ENCODE measurements around the gene RASGRP1. TPM values are rescaled to one million over a fixed set of nuclear protein-coding genes. Genes with fewer than 3 reads are reported as not detected.

Gene RASGRP1
- total and polyA plus RNA-seq, 10 of the 15 experiments (the other 5 are each of a cell fraction or from before 2014, with no cell fraction given): 5.6 to 234 (median 20.9) TPM

- H3K36me3 ChIP-seq (ENCODE audit: control insufficient read depth in 2 of 2, insufficient read depth in 2 of 2, low read length in 1 of 2): no peaks in the 10 kb centered on the region; a peak in 1 of 4 replicates
- SMC1A ChIA-PET (ENCODE audit: uncharacterized antibody, unreplicated experiment): interaction anchor here (0.6 to 2.2 kb wide), 11 partner anchors 9 to 410 kb away, joined by 3 to 27 read pairs (median 5); no protein-coding TSS in a partner anchor
- CTCF ChIA-PET: interaction anchor here (0.8 to 4.7 kb wide), 7 partner anchors 9 to 239 kb away, joined by 3 to 59 read pairs (median 6); no protein-coding TSS in a partner anchor
- peaks cover 15% of the 10 kb centered on the region; the same call in 1 of the 2 replicates for H3K4me1 ChIP-seq (ENCODE audit: control insufficient read depth, insufficient read depth, low read length)
- H3K9ac ChIP-seq (ENCODE audit: control insufficient read depth, insufficient read depth, low read length): no peak overlapping the region
- TF ChIP-seq HDGF (IDR thresholded peaks at IDR 0.05): no peak
- no peak for TF ChIP-seq NFYB (IDR thresholded peaks at IDR 0.05; ENCODE audit: insufficient read depth, low read depth, low read length)
- no peak for TF ChIP-seq PRDM15 (CRISPR knock-in tag; IDR thresholded peaks at IDR 0.05)
- TF ChIP-seq RBBP5 (conservative IDR thresholded peaks at IDR 0.05): no peak
- TF ChIP-seq BCL11A (IDR thresholded peaks at IDR 0.05; ENCODE audit: low read depth, low read length): no peak
- no peak for TF ChIP-seq CHD1 (IDR thresholded peaks at IDR 0.05; ENCODE audit: low read depth, low read length)
- no peak for TF ChIP-seq NRF1 (conservative IDR thresholded peaks at IDR 0.05; ENCODE audit: low read depth, low read length)
- no peak for TF ChIP-seq HSF1 (IDR thresholded peaks at IDR 0.05; ENCODE audit: low read depth, low read length)
- TF ChIP-seq ZZZ3 (IDR thresholded peaks at IDR 0.05; ENCODE audit: control insufficient read depth, insufficient read length, low read depth): no peak
- TF ChIP-seq BACH1 (IDR thresholded peaks at IDR 0.05; ENCODE audit: borderline replicate concordance): no peak
- no peak for TF ChIP-seq SIN3A (IDR thresholded peaks at IDR 0.05; ENCODE audit: low read depth, low read length)
- no peak for TF ChIP-seq CTCF (IDR thresholded peaks at IDR 0.05 in 2 of 3, conservative IDR thresholded peaks at IDR 0.05 in 1 of 3; ENCODE audit: control insufficient read depth in 2 of 3, extremely low read depth in 1 of 3, insufficient read depth in 1 of 3, low read depth in 3 of 3, low read length in 3 of 3)
- TF ChIP-seq NFIC (IDR thresholded peaks at IDR 0.05; ENCODE audit: low read depth, low read length): no peak
- no peak for TF ChIP-seq ESRRA (IDR thresholded peaks at IDR 0.05; ENCODE audit: low read length)
- no peak for TF ChIP-seq NR2F1 (conservative IDR thresholded peaks at IDR 0.05)
- no peaks in the 10 kb centered on the region for H3K9me3 ChIP-seq (replicated peaks; ENCODE audit: control insufficient read depth, insufficient read depth, low read length)
- 29% methylated on average over 3 of the region's 3 CpGs for WGBS (ENCODE audit: insufficient coverage, insufficient replicate concordance, low lambda C conversion rate, missing lambda C conversion rate)
- FAIRE-seq (peak; percentile 13), ATAC-seq (peak; percentile 50), DNase-seq (ENCODE audit: low read depth, low spot score) (no peak)
- no peaks in the 10 kb centered on the region for H4K20me1 ChIP-seq (ENCODE audit: control insufficient read depth, insufficient read depth)
- peaks cover 83% of the 10 kb centered on the region for H3K79me2 ChIP-seq (ENCODE audit: control insufficient read depth, insufficient read depth, low read length)
- RAD21 ChIA-PET (ENCODE audit: unreplicated experiment): interaction anchor here (1.1 to 1.9 kb wide), 4 partner anchors 17 to 239 kb away, joined by 3 to 27 read pairs (median 6); no protein-coding TSS in a partner anchor
- no peak overlapping the region for H2AFZ ChIP-seq (ENCODE audit: control insufficient read depth, low read depth, low read length)
- H3K27ac ChIP-seq (ENCODE audit: control insufficient read depth, insufficient read depth): peak overlapping the region; percentile 47
- H3K4me3 ChIP-seq: 0 out of 2 replicates have a peak overlapping the region, but pooled peaks have one; percentile 13
- H3K4me2 ChIP-seq (ENCODE audit: control insufficient read depth, insufficient read depth): peak overlapping the region; percentile 17
- in situ Hi-C loops (cut with MboI): no loop called here
- H3K27me3 ChIP-seq (replicated peaks in 1 of 2; ENCODE audit: control insufficient read depth in 2 of 2, insufficient read depth in 2 of 2, low read length in 1 of 2): no peaks in the 10 kb centered on the region
- BruUV-seq (replicated peaks): no TSS peak
- POLR2A ChIA-PET: no interaction called here
- intact Hi-C loops (cut with micrococcal nuclease; ENCODE audit: unreplicated experiment): no loop called here
Observed at GRCh38 chr15:38460543-38460942, 104.1 kb downstream of the RASGRP1 start.

All from GM12878 (cell line).